Measurements from ENCODE around the gene AUTS2.

Gene AUTS2

DNA sequence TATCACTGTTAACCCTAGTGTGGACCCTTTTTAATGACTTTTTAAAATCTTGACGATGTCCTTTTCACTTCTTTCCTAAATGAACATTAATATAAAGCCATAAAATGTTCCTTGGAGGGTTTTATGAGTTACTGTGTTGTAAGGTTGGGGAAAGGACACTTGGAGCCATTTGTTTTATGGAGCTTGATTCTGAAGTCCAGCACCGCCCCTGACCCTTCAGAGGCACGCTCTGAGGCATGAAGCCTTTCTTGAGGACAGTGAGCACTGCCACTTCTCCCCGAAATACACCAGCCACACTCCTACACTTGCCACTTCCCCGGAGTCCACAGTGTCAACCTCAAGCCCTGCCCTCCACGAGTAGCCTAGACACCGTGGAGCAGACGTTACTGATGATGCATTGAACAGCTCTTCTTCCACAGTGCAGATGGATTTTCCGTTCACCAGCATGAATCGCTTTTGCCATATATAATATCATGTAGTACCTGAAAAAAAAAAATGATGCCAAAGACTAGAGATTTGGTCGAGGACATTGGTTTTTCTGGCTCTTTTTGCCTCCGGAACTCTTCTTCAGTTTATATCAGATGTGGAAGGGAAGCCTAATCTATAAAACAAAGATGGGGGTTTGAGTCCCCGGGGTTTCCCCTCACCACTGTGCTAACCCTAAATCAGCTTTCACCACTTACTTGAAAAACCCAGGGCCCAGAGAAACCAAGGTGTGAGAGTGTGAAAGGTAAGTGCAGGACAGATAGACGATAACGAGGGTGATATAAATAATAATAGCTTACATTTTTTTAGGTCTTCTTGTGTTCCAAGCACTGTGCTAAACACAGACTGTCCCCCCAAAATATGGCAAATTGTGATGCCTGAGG lies 881.1 kb downstream of the AUTS2 start:
- Histone ChIP-seq H3K27ac (ENCODE audit: low read depth, low read length) (no peak overlapping the region), H3K4me1 (ENCODE audit: control insufficient read depth, insufficient read depth, low read length) (no peaks in the 10 kb centered on the region), H3K27me3 (ENCODE audit: control insufficient read depth, insufficient read depth, low read length) (no peaks in the 10 kb centered on the region), H3K4me3 (ENCODE audit: low read length) (no peak overlapping the region), H3K9ac (ENCODE audit: low read length) (no peak overlapping the region), H3K36me3 (ENCODE audit: control insufficient read depth, insufficient read depth, low read length) (no peaks in the 10 kb centered on the region)

DNA sequence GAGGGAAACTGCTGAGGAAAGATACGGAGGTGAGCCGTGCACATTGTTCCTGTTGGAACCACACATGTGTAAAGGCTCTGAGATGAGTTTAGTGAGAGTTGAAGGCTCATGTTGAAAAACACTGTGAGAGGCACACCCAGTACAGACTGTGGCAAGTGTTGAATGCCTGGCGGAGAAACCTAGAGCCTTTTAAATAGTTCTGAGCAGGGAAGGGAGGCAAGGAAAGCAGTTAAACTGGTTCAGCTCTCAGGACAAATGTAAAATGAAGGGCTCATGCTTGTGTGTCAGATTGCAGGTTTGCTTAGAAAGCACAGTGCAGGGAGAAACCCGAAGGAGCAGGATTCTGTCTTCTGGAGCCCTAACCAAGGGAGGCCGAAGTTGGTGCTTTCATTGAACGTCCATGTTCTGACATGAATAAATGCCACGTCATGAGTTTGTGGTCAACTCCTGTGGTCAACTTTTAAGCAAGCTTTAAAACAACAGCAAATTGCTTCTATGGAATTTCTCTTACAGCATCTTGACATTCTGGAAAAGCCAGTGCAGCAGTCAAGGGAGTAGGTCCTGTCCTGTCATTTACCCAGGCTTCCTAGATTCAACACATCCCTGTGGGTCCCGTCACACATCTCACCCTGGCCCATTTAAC lies 882.8 kb downstream of the AUTS2 start:
- H3K9ac ChIP-seq (ENCODE audit: low read length): no peak overlapping the region
- no peaks in the 10 kb centered on the region for H3K36me3 ChIP-seq (ENCODE audit: control insufficient read depth, insufficient read depth, low read length)
- H3K27ac ChIP-seq (ENCODE audit: low read depth, low read length): no peak overlapping the region

DNA sequence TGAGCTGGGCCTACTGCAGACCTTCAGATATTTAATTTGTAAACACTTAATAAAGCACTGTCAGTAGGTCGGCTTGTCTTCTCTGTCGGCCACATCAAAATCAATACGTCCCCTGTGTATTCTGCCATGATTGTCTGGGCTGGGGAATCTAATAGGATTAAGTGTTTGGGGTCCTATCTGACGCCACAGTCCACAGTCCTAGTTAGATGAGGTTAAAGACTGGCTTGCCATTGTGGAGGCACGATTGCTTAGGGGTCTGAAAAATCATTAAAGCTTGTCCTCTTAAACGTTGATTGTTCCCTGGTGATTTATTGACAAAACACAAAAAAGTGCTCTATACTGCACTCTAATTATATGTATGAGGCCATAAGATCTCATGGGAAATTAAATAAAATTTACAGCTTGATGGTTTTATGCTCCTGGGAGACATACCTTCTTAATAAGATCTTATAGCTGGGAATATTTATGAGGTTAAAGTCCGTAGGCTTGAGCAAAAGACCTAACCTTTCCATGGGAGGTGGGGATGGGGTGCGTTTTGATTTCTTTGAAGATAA lies 883.4 kb downstream of the AUTS2 start:
- Histone ChIP-seq H3K9ac (ENCODE audit: low read length) (no peak overlapping the region), H3K27ac (ENCODE audit: low read depth, low read length) (no peak overlapping the region), H3K4me3 (ENCODE audit: low read length) (no peak overlapping the region)

More for the DNA sequence above, 882.8 kb downstream of the AUTS2 start:
- Histone ChIP-seq H3K27me3 (ENCODE audit: control insufficient read depth, insufficient read depth, low read length) (no peaks in the 10 kb centered on the region), H3K4me3 (ENCODE audit: low read length) (no peak overlapping the region), H3K4me1 (ENCODE audit: control insufficient read depth, insufficient read depth, low read length) (no peaks in the 10 kb centered on the region)

DNA sequence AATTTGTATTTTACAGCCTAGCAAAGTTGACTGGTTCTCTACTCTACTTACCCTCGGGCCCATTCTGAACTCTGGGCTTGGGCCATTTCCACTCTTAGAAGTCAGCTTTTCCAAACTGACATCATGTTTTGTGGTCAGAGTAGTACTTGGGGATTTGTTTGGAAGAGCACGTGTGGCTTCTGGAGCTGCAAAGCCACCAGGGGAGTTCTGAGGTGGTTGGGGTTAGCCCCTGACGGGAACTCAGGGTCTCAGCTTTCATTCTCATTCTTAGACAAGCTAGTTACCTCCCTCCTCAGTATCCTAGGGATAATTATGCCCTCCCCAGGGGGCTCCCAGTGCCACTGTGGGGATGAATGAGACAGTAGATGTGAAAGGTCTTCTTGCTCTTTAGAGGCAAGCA lies 886.0 kb downstream of the AUTS2 start:
- Histone ChIP-seq H3K9ac (ENCODE audit: low read length) (no peak overlapping the region), H3K4me1 (ENCODE audit: control insufficient read depth, insufficient read depth, low read length) (no peaks in the 10 kb centered on the region)

More for the DNA sequence above, 883.4 kb downstream of the AUTS2 start:
- H3K4me1 ChIP-seq (ENCODE audit: control insufficient read depth, insufficient read depth, low read length): no peaks in the 10 kb centered on the region
- H3K36me3 ChIP-seq (ENCODE audit: control insufficient read depth, insufficient read depth, low read length): no peaks in the 10 kb centered on the region
- H3K27me3 ChIP-seq (ENCODE audit: control insufficient read depth, insufficient read depth, low read length): no peaks in the 10 kb centered on the region

DNA sequence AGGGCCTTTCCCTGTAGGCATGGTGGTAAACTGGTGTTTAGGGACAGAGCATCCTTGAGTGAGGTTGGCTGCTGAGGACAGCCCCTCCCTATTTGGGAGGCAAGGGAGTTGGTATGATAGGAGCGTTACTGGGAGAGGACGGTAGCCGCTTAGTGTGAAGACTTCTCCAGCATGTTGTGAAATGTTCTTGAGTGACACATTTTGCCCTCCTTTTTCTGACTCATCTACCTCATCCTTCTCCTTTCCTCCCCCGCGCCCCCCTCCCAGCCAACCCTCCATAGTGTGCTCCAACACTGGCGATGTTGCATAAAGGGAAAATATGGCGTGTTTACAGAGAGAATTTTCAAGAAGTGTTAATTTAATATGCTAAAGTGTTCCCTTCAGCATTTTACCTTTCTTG lies 888.7 kb downstream of the AUTS2 start:
- Histone ChIP-seq H3K4me3 (ENCODE audit: low read length) (no peak overlapping the region), H3K27ac (ENCODE audit: low read depth, low read length) (no peak overlapping the region), H3K27me3 (ENCODE audit: control insufficient read depth, insufficient read depth, low read length) (no peaks in the 10 kb centered on the region), H3K9ac (ENCODE audit: low read length) (no peak overlapping the region), H3K4me1 (ENCODE audit: control insufficient read depth, insufficient read depth, low read length) (no peaks in the 10 kb centered on the region), H3K36me3 (ENCODE audit: control insufficient read depth, insufficient read depth, low read length) (no peaks in the 10 kb centered on the region)

More for the DNA sequence above, 886.0 kb downstream of the AUTS2 start:
- H3K36me3 ChIP-seq (ENCODE audit: control insufficient read depth, insufficient read depth, low read length): no peaks in the 10 kb centered on the region
- H3K27me3 ChIP-seq (ENCODE audit: control insufficient read depth, insufficient read depth, low read length): no peaks in the 10 kb centered on the region
- H3K27ac ChIP-seq (ENCODE audit: low read depth, low read length): no peak overlapping the region
- H3K4me3 ChIP-seq (ENCODE audit: low read length): no peak overlapping the region

DNA sequence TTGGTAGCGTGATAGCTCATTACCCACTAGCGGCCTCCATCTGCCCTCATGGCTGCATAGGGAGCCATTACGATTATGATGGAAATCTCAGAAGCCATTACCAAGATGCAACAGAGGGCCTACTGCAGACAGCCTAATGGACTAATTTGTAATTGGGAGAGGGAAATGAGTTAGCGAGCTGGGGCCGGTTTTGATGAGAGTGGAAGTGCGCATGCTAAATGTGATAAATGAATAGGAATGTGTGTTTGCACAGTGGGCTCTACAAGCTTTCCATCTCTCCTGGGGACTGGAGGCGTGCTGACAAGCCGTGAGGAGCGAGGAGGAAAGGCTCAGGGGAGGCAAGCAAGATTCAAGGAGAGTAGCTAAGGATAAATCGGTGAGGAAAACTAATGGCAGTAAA lies 889.2 kb downstream of the AUTS2 start:
- Histone ChIP-seq H3K9ac (ENCODE audit: low read length) (no peak overlapping the region), H3K4me3 (ENCODE audit: low read length) (no peak overlapping the region), H3K27me3 (ENCODE audit: control insufficient read depth, insufficient read depth, low read length) (no peaks in the 10 kb centered on the region), H3K27ac (ENCODE audit: low read depth, low read length) (no peak overlapping the region), H3K4me1 (ENCODE audit: control insufficient read depth, insufficient read depth, low read length) (no peaks in the 10 kb centered on the region), H3K36me3 (ENCODE audit: control insufficient read depth, insufficient read depth, low read length) (no peaks in the 10 kb centered on the region)

DNA sequence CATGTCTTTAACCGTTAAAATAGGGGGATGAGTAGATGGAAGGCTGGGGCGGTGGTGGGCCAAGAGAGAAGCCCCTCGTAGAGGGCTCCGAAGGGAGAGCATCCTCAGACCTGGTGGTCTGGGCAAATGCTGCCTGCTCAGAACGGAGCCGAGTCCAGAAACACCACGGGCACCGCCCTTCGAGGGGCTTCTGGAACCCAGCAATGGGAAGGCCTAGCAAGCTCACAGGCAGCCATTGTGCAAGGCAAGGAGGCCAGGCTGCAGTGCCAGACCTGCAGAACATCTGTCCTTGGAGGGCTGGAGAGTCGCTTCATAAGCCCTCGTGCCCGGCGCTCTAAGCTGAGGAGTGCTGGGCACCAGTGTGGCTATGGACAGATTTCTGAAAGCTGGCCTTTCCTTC lies 889.6 kb downstream of the AUTS2 start:
- Histone ChIP-seq H3K4me3 (ENCODE audit: low read length) (no peak overlapping the region), H3K9ac (ENCODE audit: low read length) (no peak overlapping the region), H3K27ac (ENCODE audit: low read depth, low read length) (no peak overlapping the region), H3K27me3 (ENCODE audit: control insufficient read depth, insufficient read depth, low read length) (no peaks in the 10 kb centered on the region), H3K4me1 (ENCODE audit: control insufficient read depth, insufficient read depth, low read length) (no peaks in the 10 kb centered on the region), H3K36me3 (ENCODE audit: control insufficient read depth, insufficient read depth, low read length) (no peaks in the 10 kb centered on the region)

DNA sequence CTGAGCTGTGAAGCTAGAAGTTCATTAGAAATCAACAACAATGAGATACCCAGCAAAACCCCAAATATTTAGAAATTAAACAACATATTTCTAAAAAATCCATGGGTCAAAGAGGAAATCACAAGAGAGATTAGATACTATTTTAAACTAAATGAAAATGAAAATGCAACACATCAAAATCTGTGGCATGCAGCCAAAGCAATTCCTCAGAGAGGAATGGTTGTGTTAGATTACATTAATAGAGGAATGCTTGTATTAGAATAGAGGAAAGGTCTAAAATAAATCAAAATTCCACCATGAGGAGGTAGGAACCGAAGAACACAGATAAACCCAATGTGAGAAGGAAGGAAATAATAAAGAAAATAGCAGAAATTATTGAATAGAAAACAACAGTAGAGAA lies 891.5 kb downstream of the AUTS2 start:
- H3K9ac ChIP-seq (ENCODE audit: low read length): no peak overlapping the region
- no peak overlapping the region for H3K4me3 ChIP-seq (ENCODE audit: low read length)
- no peaks in the 10 kb centered on the region for H3K27me3 ChIP-seq (ENCODE audit: control insufficient read depth, insufficient read depth, low read length)

DNA sequence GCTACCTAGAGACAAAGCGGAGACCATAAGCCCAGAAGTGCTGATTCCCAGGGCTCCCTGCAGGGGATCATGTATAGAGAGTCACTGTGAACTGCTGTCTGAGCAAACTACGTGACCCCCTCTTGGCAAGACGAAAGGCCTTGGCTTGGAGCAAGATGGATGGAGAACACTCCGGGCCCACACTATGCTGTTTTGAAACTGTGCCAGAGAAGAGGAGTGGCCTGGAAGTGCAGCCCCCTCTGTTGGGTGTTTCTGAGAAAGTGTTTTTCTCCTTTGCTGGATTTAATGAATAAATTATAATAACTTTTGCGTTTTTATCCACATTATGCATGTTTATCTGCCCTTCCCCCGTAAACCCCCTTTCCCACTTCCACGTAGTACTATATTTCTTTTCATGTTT lies 894.4 kb downstream of the AUTS2 start:
- no peak overlapping the region for H3K4me3 ChIP-seq (ENCODE audit: low read length)
- H3K27me3 ChIP-seq (ENCODE audit: control insufficient read depth, insufficient read depth, low read length): no peaks in the 10 kb centered on the region
- no peak overlapping the region for H3K9ac ChIP-seq (ENCODE audit: low read length)
- H3K36me3 ChIP-seq (ENCODE audit: control insufficient read depth, insufficient read depth, low read length): no peaks in the 10 kb centered on the region
- no peak overlapping the region for H3K27ac ChIP-seq (ENCODE audit: low read depth, low read length)
- H3K4me1 ChIP-seq (ENCODE audit: control insufficient read depth, insufficient read depth, low read length): no peaks in the 10 kb centered on the region

More for the DNA sequence above, 891.5 kb downstream of the AUTS2 start:
- no peak overlapping the region for H3K27ac ChIP-seq (ENCODE audit: low read depth, low read length)
- no peaks in the 10 kb centered on the region for H3K36me3 ChIP-seq (ENCODE audit: control insufficient read depth, insufficient read depth, low read length)
- no peaks in the 10 kb centered on the region for H3K4me1 ChIP-seq (ENCODE audit: control insufficient read depth, insufficient read depth, low read length)

DNA sequence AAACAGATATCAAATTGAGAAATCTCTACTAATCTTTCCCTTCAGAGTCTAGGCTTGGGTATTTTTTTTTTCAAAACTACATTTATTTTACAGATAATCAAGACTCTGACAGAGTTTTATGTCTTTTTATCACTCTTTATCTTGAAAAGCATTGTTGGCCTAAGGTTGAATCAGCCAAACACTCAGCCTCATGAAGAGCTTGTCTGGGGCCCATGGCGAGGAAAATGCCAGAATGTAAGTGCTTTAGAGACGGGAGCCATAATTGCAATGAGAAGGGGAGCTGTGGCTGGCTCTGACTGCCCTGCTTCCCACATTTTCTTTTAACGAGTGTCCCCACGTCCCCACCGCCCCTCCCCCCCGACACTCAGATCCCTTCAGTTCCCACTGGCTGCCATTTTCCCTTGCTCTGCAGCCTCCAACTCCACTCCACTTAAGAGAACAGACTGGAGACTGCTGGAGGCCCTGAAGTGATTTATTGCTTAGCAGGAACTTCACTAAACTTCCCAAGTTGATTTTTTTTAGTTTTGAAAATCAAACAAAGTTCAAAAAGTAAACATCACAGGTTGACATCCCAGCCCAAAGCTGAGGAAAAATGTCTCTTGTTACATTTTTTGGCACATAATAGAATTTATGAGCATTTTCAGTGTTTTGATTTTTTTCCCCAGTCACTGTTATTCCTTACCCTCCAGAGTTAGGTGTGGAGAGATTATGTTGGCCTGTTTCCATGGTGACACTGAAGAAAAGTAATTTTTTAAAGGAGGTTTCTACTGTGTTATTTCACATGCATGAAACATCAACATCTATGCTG lies 896.2 kb downstream of the AUTS2 start:
- Histone ChIP-seq H3K27me3 (ENCODE audit: control insufficient read depth, insufficient read depth, low read length) (no peaks in the 10 kb centered on the region), H3K27ac (ENCODE audit: low read depth, low read length) (no peak overlapping the region), H3K4me3 (ENCODE audit: low read length) (no peak overlapping the region), H3K9ac (ENCODE audit: low read length) (no peak overlapping the region), H3K36me3 (ENCODE audit: control insufficient read depth, insufficient read depth, low read length) (no peaks in the 10 kb centered on the region), H3K4me1 (ENCODE audit: control insufficient read depth, insufficient read depth, low read length) (no peaks in the 10 kb centered on the region)

DNA sequence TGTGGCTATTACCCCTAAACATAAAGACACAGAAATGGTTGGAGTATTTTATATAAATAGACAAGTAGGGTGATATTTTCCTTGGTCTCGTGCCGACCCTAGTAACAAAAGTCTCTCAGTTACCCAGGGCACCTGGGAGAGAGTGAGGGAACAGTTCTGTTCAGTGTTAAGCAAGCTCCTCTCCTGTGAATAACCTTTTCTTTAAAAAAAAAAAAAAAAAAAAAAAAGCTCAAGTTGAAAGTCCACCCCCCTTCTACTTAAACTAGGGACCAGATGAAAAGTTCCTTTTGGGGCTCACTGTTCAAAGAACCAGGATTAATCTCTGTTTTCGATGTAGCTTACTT lies 896.7 kb downstream of the AUTS2 start:
- Histone ChIP-seq H3K4me1 (ENCODE audit: control insufficient read depth, insufficient read depth, low read length) (no peaks in the 10 kb centered on the region), H3K27me3 (ENCODE audit: control insufficient read depth, insufficient read depth, low read length) (no peaks in the 10 kb centered on the region), H3K9ac (ENCODE audit: low read length) (no peak overlapping the region), H3K4me3 (ENCODE audit: low read length) (no peak overlapping the region), H3K36me3 (ENCODE audit: control insufficient read depth, insufficient read depth, low read length) (no peaks in the 10 kb centered on the region), H3K27ac (ENCODE audit: low read depth, low read length) (no peak overlapping the region)

DNA sequence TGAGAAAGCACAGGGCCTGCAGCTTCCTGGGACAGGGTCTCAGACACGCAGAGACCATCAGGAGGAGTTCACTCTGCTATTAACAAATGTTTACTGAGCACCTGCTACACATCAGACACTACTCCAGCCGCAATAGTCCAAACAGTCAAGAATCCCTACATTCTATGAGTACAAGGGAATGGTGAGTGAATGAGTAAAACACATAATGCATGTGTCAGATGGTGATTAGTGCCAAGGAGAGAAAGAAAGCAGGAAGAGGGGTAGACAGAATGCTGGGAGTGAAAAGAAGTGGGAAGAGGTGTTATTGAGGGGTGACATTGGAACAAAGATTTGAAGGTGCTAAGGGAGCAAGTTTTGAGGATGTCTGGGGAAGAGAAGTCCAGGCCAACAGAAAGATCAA lies 899.5 kb downstream of the AUTS2 start:
- H3K9ac ChIP-seq (ENCODE audit: low read length): no peak overlapping the region
- H3K27ac ChIP-seq (ENCODE audit: low read depth, low read length): no peak overlapping the region
- H3K27me3 ChIP-seq (ENCODE audit: control insufficient read depth, insufficient read depth, low read length): no peaks in the 10 kb centered on the region
- H3K4me3 ChIP-seq (ENCODE audit: low read length): no peak overlapping the region
- H3K36me3 ChIP-seq (ENCODE audit: control insufficient read depth, insufficient read depth, low read length): no peaks in the 10 kb centered on the region
- no peaks in the 10 kb centered on the region for H3K4me1 ChIP-seq (ENCODE audit: control insufficient read depth, insufficient read depth, low read length)

Measured in rectal smooth muscle tissue (tissue), 1 donor.